Measurements from ENCODE around the gene APOO. TPM values are rescaled to one million over a fixed set of nuclear protein-coding genes. Genes with fewer than 3 reads are reported as not detected.

APOO gene
- total RNA-seq, 2 experiments from 2014 or later: 23.8 to 24.2 TPM

DNA sequence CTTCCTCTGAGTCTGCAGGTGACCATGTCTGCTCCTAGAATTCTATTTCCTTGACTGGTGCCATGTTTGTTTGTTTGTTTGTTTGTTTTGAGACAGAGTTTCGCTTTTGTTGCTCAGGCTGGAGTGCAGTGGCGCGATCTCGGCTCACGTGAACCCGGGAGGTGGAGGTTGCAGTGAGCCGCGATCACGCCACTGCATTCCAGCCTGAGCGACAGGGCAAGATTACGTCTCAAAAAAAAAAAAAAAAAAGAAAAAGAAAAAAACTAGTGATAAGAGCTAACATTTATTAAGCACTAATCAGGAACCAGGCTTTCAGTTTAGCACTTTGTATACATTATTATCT is 117.6 kb downstream of the APOO start:
- ATAC-seq (ENCODE audit: low read depth) (no peak), DNase-seq (no peak)
- H3K4me1 Mint-ChIP-seq: peaks cover 12% of the 10 kb centered on the region
- POLR2A ChIA-PET: no interaction called here
- H3K27me3 Mint-ChIP-seq: no peaks in the 10 kb centered on the region
- H3K4me3 Mint-ChIP-seq: no peak overlapping the region
- H3K36me3 Mint-ChIP-seq: peaks cover 7% of the 10 kb centered on the region
- no peaks in the 10 kb centered on the region for H3K9me3 Mint-ChIP-seq
- H3K27ac Mint-ChIP-seq: no peak overlapping the region

DNA sequence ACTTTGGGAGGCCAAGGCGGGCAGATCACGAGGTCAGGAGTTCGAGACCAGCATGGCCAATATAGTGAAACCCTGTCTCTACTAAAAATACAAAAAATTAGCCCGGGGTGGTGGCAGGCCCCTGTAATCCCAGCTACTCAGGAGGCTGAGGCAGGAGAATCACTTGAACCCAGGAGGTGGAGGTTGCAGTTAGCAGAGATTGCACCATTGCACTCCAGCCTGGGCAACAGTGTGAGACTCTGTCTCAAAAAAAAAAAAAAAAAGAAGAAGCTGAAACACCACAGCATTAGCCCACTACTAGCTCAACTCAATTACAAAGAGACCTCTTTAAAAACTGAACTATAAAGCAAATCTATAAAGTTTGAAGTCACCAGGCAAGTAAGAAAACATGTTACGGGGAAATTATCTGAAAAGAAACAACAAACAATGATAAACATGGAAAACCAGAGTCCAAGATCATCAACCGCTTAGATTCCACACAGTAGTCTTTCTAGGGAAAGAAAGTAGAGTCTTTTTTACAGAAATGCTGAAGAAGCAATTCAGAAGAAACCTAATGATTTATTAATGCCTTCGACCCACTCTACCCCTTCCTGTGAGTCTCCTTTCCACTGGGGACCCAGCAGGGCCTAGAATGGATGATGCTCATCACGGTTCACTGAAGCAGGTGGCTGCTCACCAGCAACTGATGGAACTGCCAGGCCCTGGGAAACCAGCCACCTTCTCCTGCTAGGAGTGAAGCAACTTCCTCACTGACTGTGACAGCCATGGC is 118.2 kb downstream of the APOO start:
- peaks cover 18% of the 10 kb centered on the region for H3K4me1 Mint-ChIP-seq
- no peaks in the 10 kb centered on the region for H3K27me3 Mint-ChIP-seq
- no peak overlapping the region for H3K27ac Mint-ChIP-seq
- DNase-seq (no peak), ATAC-seq (ENCODE audit: low read depth) (no peak)
- no peaks in the 10 kb centered on the region for H3K9me3 Mint-ChIP-seq
- POLR2A ChIA-PET: no interaction called here
- H3K36me3 Mint-ChIP-seq: peaks cover 12% of the 10 kb centered on the region
- H3K4me3 Mint-ChIP-seq: no peak overlapping the region

DNA sequence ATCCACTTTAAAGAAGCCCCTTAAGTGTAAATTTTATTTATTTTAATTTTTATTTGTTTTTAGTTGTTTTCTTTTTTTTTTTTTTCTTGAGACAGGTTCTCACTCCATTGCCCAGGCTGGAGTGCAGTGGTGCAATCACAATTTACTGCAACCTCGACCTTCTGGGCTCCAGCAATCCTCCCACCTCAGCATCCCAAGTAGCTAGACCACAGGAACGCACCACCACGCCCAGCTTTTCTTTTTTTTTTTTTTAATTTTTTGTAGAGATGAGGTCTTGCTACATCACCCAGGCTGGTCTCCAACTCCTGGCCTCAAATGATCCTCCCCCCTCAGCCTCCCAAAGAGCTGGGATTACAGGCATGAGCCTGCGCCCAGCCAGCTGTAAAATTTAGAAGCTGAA is 118.8 kb downstream of the APOO start:
- H3K27ac Mint-ChIP-seq: no peak overlapping the region
- H3K36me3 Mint-ChIP-seq: peaks cover 17% of the 10 kb centered on the region
- H3K4me3 Mint-ChIP-seq: no peak overlapping the region
- H3K4me1 Mint-ChIP-seq: peaks cover 20% of the 10 kb centered on the region
- POLR2A ChIA-PET: no interaction called here
- no peaks in the 10 kb centered on the region for H3K9me3 Mint-ChIP-seq
- DNase-seq: no peak
- no peak for ATAC-seq (ENCODE audit: low read depth)
- H3K27me3 Mint-ChIP-seq: no peaks in the 10 kb centered on the region

DNA sequence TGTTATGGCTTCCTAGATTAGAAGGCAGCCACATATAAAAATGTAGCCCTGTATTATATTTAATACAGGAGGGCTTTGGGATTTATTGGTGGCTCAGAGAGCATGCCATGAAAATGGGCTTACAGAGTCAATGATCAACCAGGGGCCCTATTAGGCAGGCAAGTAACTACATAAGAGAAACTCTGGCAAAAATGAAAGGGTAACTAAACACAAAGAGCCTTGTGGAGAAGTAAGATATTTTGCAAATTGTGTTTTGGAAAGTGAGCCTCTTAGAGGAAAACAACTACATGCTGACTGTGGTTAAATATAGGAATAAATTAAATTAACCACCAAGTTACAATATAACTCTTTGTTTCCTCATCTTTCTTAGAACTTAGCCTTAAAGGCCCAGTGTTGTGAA is 119.2 kb downstream of the APOO start:
- H3K36me3 Mint-ChIP-seq: peaks cover 18% of the 10 kb centered on the region
- H3K9me3 Mint-ChIP-seq: no peaks in the 10 kb centered on the region
- POLR2A ChIA-PET: no interaction called here
- no peak overlapping the region for H3K4me3 Mint-ChIP-seq
- H3K27me3 Mint-ChIP-seq: no peaks in the 10 kb centered on the region
- H3K27ac Mint-ChIP-seq: no peak overlapping the region
- H3K4me1 Mint-ChIP-seq: peaks cover 20% of the 10 kb centered on the region
- ATAC-seq (ENCODE audit: low read depth): no peak
- no peak for DNase-seq

DNA sequence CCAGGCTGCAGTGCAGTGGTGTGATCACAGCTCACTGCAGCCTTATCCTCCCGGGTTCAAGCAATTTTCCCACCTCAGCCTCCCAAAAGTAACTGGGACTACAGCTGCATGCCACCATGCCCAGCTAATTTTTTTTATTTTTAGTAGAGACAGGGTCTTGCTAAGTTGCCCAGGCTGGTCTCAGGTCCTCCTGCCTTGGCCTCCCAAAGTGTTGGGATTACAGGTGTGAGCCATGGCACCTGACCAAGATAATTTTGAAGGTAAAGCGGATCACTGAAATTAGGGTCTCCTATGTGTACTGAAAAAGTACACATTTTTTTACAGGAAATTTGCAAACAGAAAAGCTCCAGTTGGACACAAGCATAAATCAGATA is 120.0 kb downstream of the APOO start:
- DNase-seq (no peak), ATAC-seq (ENCODE audit: low read depth) (no peak)
- Mint-ChIP-seq H3K27ac (no peak overlapping the region), H3K27me3 (no peaks in the 10 kb centered on the region), H3K36me3 (peaks cover 18% of the 10 kb centered on the region), H3K9me3 (no peaks in the 10 kb centered on the region), H3K4me1 (peaks cover 20% of the 10 kb centered on the region), H3K4me3 (no peak overlapping the region)
- POLR2A ChIA-PET: no interaction called here

DNA sequence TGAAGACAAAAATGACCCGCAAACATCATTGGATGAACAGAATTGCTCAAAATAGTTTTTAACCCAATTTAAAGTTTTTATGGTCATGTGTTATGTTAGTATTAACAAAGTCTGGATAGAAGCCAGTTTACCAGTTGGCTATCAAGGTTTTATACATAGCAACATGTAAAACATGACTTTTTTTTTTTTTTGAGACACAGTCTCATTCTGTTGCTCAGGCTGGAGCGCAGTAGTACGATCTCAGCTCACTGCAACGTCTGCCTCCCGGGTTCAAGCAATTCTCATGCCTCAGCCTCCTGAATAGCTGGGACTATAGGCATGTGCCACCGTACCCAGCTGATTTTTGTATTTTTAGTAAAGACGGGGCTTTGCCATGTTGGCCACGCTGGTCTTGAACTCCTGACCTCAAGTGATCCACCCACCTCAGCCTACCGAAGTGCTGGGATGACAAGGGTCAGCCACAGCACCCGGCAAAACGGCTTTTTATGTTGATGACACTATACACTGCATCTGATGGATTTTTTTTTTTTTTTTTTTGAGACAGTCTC is 121.4 kb downstream of the APOO start:
- Mint-ChIP-seq H3K4me1 (peaks cover 27% of the 10 kb centered on the region), H3K27ac (no peak overlapping the region), H3K4me3 (no peak overlapping the region), H3K27me3 (no peaks in the 10 kb centered on the region), H3K36me3 (peaks cover 18% of the 10 kb centered on the region), H3K9me3 (no peaks in the 10 kb centered on the region)
- ATAC-seq (ENCODE audit: low read depth): no peak
- DNase-seq: no peak
- POLR2A ChIA-PET: interaction anchor here (0.7 kb wide), 1 partner anchor 1811 kb away, joined by 5 read pairs; no protein-coding TSS in a partner anchor

DNA sequence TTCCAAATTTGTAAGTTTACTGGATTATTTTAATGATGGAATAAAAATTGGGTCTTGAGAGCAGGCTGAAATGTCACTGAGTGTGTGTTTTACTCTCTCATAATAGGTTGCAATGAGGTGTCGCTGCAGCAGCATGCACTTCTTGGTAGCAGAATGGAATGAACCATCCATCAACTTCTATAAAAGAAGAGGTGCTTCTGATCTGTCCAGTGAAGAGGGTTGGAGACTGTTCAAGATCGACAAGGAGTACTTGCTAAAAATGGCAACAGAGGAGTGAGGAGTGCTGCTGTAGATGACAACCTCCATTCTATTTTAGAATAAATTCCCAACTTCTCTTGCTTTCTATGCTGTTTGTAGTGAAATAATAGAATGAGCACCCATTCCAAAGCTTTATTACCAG is 122.2 kb downstream of the APOO start:
- no peaks in the 10 kb centered on the region for H3K27me3 Mint-ChIP-seq

DNA sequence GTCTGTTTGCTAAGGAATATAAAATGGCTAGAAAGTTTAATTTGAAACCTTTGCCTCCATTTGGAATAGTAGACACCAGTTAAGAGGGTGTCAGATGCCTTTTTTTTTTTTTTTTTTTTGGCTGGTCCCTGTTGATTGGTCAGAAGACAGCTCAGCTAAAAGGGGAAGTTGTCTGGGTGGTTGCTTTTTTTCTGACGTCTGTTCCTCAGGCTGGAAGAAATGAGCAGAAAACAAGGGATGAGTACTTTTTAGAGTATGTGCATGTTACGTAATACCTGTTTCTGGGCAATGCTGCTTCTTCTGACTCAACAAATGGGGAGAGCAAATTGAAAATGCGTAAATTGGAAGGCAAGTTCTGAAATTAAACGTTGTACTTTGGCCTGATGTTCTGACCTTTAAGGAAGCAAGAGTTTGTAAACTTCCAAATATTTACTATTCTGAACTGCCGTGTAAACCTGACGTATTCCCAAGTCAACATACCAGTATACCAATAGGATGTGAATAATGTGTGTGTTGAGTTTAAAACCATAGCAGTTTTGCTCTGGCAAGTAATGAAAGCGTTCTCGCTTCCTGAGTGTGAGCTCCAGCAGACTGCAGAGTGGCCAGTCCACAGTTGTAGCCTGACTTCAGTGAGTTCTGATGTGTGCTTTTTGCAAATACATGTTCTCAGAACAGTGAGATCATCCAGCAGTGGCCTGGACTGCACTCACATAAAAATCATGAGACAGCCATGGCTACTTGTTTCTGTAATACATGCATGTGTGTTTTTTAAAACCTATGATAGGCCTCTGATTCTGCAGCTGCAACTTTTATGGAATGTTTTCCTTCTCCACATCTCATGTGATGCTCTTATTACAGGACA is 123.0 kb downstream of the APOO start:
- Mint-ChIP-seq H3K36me3 (peaks cover 18% of the 10 kb centered on the region), H3K27me3 (no peaks in the 10 kb centered on the region), H3K9me3 (no peaks in the 10 kb centered on the region), H3K27ac (peak overlapping the region; percentile 97), H3K4me3 (peak overlapping the region; percentile 93), H3K4me1 (peaks cover 27% of the 10 kb centered on the region)
- no peak for DNase-seq
- POLR2A ChIA-PET: interaction anchor here (0.6 to 4.7 kb wide), 8 partner anchors 11 to 269 kb away, joined by 3 to 59 read pairs (median 9); partner anchors contain the start of genes ACOT9 and EIF2S3
- ATAC-seq (ENCODE audit: low read depth): no peak

More for the DNA sequence above, 122.2 kb downstream of the APOO start:
- Mint-ChIP-seq H3K36me3 (peaks cover 18% of the 10 kb centered on the region), H3K4me1 (peaks cover 27% of the 10 kb centered on the region), H3K9me3 (no peaks in the 10 kb centered on the region), H3K4me3 (peak overlapping the region; percentile 93), H3K27ac (peak overlapping the region; percentile 97)
- DNase-seq (no peak), ATAC-seq (ENCODE audit: low read depth) (no peak)
- POLR2A ChIA-PET: interaction anchor here (4.7 kb wide), 1 partner anchor 116 kb away, joined by 59 read pairs; no protein-coding TSS in a partner anchor

DNA sequence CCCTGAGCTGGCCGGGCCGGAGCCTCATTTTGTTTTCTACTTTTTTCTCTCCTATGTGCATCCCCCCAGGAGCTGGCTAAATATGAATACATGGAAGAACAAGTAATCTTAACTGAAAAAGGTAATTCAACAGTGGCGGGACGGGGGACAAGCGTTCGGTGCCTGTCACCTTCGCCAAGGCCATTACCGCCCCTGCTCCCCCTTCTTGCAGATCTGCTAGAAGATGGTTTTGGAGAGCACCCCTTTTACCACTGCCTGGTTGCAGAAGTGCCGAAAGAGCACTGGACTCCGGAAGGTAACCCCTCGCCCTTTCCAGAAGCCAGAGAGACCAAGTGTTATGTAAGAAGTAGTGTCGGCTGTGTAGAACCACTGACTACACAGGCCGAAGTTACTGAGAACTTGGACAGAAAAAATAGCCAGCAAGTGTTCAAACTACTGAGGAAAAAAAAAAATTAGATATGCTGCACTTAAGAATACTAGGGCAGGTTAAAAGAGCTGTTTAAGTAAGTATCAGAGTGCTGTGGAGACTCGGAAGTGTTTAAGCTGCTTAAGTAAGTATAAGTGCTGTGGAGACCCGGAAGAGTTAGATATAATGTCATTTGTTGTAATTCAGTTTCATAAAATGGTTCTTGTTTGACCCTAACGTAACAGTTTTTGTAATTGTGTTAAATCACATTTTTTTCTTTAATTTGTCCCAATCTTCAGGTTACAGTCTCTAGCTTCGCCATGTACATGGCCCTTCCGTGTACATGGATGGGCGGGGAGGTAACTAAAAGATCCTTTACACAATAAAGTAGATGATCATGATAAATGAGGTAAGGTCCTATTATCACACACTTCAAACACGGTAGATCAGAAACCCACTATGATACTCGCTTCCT is 123.9 kb downstream of the APOO start:
- POLR2A ChIA-PET: interaction anchor here (0.5 to 4.7 kb wide), 16 partner anchors 10 to 270 kb away, joined by 3 to 59 read pairs (median 8); partner anchors contain the start of genes ACOT9, EIF2S3, KLHL15 and PRDX4
- Mint-ChIP-seq H3K27me3 (no peaks in the 10 kb centered on the region), H3K4me3 (peak overlapping the region; percentile 93), H3K36me3 (peaks cover 18% of the 10 kb centered on the region), H3K4me1 (peaks cover 33% of the 10 kb centered on the region), H3K9me3 (no peaks in the 10 kb centered on the region), H3K27ac (peak overlapping the region; percentile 97)
- no peak for ATAC-seq (ENCODE audit: low read depth)
- no peak for DNase-seq

Other genes with a start within 250 kb of the APOO start
- 10 to 100 TPM; 17.0 to 18.8 TPM for gene PRDX4, start 240.4 kb downstream of the APOO start, total RNA-seq
- gene ACOT9, start 164.7 kb downstream of the APOO start, total RNA-seq: 10 to 100 TPM; 27.6 to 28.4 TPM
- 100 to 1,000 TPM; 145 to 147 TPM for gene SAT1, start 124.8 kb downstream of the APOO start, total RNA-seq
- not detected for gene CXorf58, start 68 bp upstream of the APOO start, total RNA-seq
- 10 to 100 TPM; 12.2 to 14.3 TPM for gene KLHL15, start 119.2 kb upstream of the APOO start, total RNA-seq
- gene EIF2S3, start 147.0 kb upstream of the APOO start, total RNA-seq: 100 to 1,000 TPM; 194 to 199 TPM
- gene ZFX, start 241.8 kb upstream of the APOO start, total RNA-seq: 10 to 100 TPM; 46.8 to 51.8 TPM

Measured in activated naive CD8-positive, alpha-beta T cell treated with anti-CD3 and anti-CD28 coated beads, Interleukin-2, amount 10 ng/mL, durations not matched to agents 7 days and 5 days (primary cell).